ENCODE results near the gene SHTN1. TPM values are rescaled to one million over a fixed set of nuclear protein-coding genes. Genes with fewer than 3 reads are reported as not detected.

SHTN1 gene
- total and polyA plus RNA-seq, 10 of the 15 experiments (the other 5 are each of a cell fraction or from before 2014, with no cell fraction given), result 0.79 to 4.0 (median 2.0) TPM

- CTCF ChIA-PET, result no interaction called here
- POLR2A ChIA-PET, result no interaction called here
- in situ Hi-C loops (cut with MboI), result no loop called here
- Histone ChIP-seq H3K4me3 (no peak overlapping the region), H3K4me1 (ENCODE audit: control insufficient read depth, insufficient read depth, low read length) (no peaks in the 10 kb centered on the region), H4K20me1 (ENCODE audit: control insufficient read depth, insufficient read depth) (no peaks in the 10 kb centered on the region), H3K79me2 (ENCODE audit: control insufficient read depth, insufficient read depth, low read length) (no peaks in the 10 kb centered on the region), H3K9me3 (replicated peaks; ENCODE audit: control insufficient read depth, insufficient read depth, low read length) (no peaks in the 10 kb centered on the region), H2AFZ (ENCODE audit: control insufficient read depth, low read depth, low read length) (no peak overlapping the region), H3K9ac (ENCODE audit: control insufficient read depth, insufficient read depth, low read length) (no peak overlapping the region), H3K4me2 (ENCODE audit: control insufficient read depth, insufficient read depth) (no peak overlapping the region), H3K36me3 (ENCODE audit: control insufficient read depth in 2 of 2, insufficient read depth in 2 of 2, low read length in 1 of 2) (no peaks in the 10 kb centered on the region), H3K27ac (ENCODE audit: control insufficient read depth, insufficient read depth) (no peak overlapping the region), H3K27me3 (replicated peaks in 1 of 2; ENCODE audit: control insufficient read depth in 2 of 2, insufficient read depth in 2 of 2, low read length in 1 of 2) (no peaks in the 10 kb centered on the region)
- DNase-seq (ENCODE audit: low read depth, low spot score) (no peak), FAIRE-seq (no peak), ATAC-seq (no peak)
- no peak for TF ChIP-seq SMC3 (IDR thresholded peaks at IDR 0.05; ENCODE audit: borderline replicate concordance, low read length)
- TF ChIP-seq PAX8 (IDR thresholded peaks at IDR 0.05), result no peak
- TF ChIP-seq ZNF274 (IDR thresholded peaks at IDR 0.05; ENCODE audit: insufficient read depth, insufficient read length), result no peak
- TF ChIP-seq FOXK2 (IDR thresholded peaks at IDR 0.05), result no peak
- 48% methylated on average over 2 of the region's 2 CpGs for WGBS (ENCODE audit: insufficient coverage, insufficient replicate concordance, low lambda C conversion rate, missing lambda C conversion rate)
- intact Hi-C loops (cut with micrococcal nuclease; ENCODE audit: unreplicated experiment), result no loop called here
- SMC1A ChIA-PET (ENCODE audit: uncharacterized antibody, unreplicated experiment), result no interaction called here
- RAD21 ChIA-PET (ENCODE audit: unreplicated experiment), result no interaction called here
- no TSS peak for BruUV-seq (replicated peaks)
Observed at GRCh38 chr10:116985611-116986010, 19.4 kb downstream of the SHTN1 start.

GRCh38 chr10:116984202-116984990 lies 20.6 kb downstream of the SHTN1 start:
- ChIA-PET RAD21 (ENCODE audit: unreplicated experiment) (interaction anchor here (1.3 kb wide), 1 partner anchor 184 kb away, joined by 3 read pairs; no protein-coding TSS in a partner anchor), CTCF (interaction anchor here (0.6 kb wide), 1 partner anchor 84 kb away, joined by 4 read pairs; no protein-coding TSS in a partner anchor)
- TF ChIP-seq SMARCA5 (IDR thresholded peaks at IDR 0.05) (no peak), IKZF1 (conservative IDR thresholded peaks at IDR 0.05) (no peak), BHLHE40 (IDR thresholded peaks at IDR 0.05; ENCODE audit: borderline replicate concordance in 1 of 2, low read depth in 2 of 2, low read length in 1 of 2) (no peak), YBX1 (IDR thresholded peaks at IDR 0.05) (no peak), DPF2 (IDR thresholded peaks at IDR 0.05) (no peak), HDAC6 (IDR thresholded peaks at IDR 0.05; ENCODE audit: unreplicated experiment) (no peak), TCF3 (IDR thresholded peaks at IDR 0.05; ENCODE audit: borderline replicate concordance, insufficient read depth, low read depth, low read length) (no peak), BCL11A (IDR thresholded peaks at IDR 0.05; ENCODE audit: low read depth, low read length) (no peak), NKRF (conservative IDR thresholded peaks at IDR 0.05) (no peak), JUNB (IDR thresholded peaks at IDR 0.05) (no peak), RAD21 (IDR thresholded peaks at IDR 0.05; ENCODE audit: insufficient read depth, low read depth, low read length) (no peak), MXI1 (IDR thresholded peaks at IDR 0.05; ENCODE audit: low read depth, low read length) (no peak), CHD2 (IDR thresholded peaks at IDR 0.05; ENCODE audit: borderline replicate concordance, low read depth, low read length) (no peak), ASH2L (IDR thresholded peaks at IDR 0.05; ENCODE audit: borderline replicate concordance, low read depth) (no peak)

More at GRCh38 chr10:116984202-116984990, 20.6 kb downstream of the SHTN1 start:
- ChIA-PET SMC1A (ENCODE audit: uncharacterized antibody, unreplicated experiment) (interaction anchor here (1.4 kb wide), 1 partner anchor 16 kb away, joined by 5 read pairs; no protein-coding TSS in a partner anchor), POLR2A (no interaction called here)
- H3K9ac ChIP-seq (ENCODE audit: control insufficient read depth, insufficient read depth, low read length), result no peak overlapping the region
- H4K20me1 ChIP-seq (ENCODE audit: control insufficient read depth, insufficient read depth), result no peaks in the 10 kb centered on the region
- FAIRE-seq (no peak), ATAC-seq (no peak), DNase-seq (ENCODE audit: low read depth, low spot score) (no peak)
- no peak overlapping the region for H3K4me3 ChIP-seq
- H3K36me3 ChIP-seq (ENCODE audit: control insufficient read depth in 2 of 2, insufficient read depth in 2 of 2, low read length in 1 of 2), result no peaks in the 10 kb centered on the region
- no peak overlapping the region for H3K4me2 ChIP-seq (ENCODE audit: control insufficient read depth, insufficient read depth)
- H3K27ac ChIP-seq (ENCODE audit: control insufficient read depth, insufficient read depth), result no peak overlapping the region
- intact Hi-C loops (cut with micrococcal nuclease; ENCODE audit: unreplicated experiment) (no loop called here), in situ Hi-C loops (cut with MboI) (no loop called here)
- no peaks in the 10 kb centered on the region for H3K27me3 ChIP-seq (replicated peaks in 1 of 2; ENCODE audit: control insufficient read depth in 2 of 2, insufficient read depth in 2 of 2, low read length in 1 of 2)
- BruUV-seq (replicated peaks), result no TSS peak
- no peaks in the 10 kb centered on the region for H3K79me2 ChIP-seq (ENCODE audit: control insufficient read depth, insufficient read depth, low read length)
- WGBS (ENCODE audit: insufficient coverage, insufficient replicate concordance, low lambda C conversion rate, missing lambda C conversion rate), result 0% methylated on average over 3 of the region's 3 CpGs
- no peaks in the 10 kb centered on the region for H3K9me3 ChIP-seq (replicated peaks; ENCODE audit: control insufficient read depth, insufficient read depth, low read length)
- no peaks in the 10 kb centered on the region for H3K4me1 ChIP-seq (ENCODE audit: control insufficient read depth, insufficient read depth, low read length)
- no peak overlapping the region for H2AFZ ChIP-seq (ENCODE audit: control insufficient read depth, low read depth, low read length)

Data from GM12878 (cell line).